ENCODE results near the gene CCDC171.

The CCDC171 gene

GRCh38 chr9:15882883-15883282 is 330.0 kb downstream of the CCDC171 start:
- no peak for DNase-seq (ENCODE audit: low read depth)

- DNase-seq (ENCODE audit: low read depth): no peak
Observed at GRCh38 chr9:15885464-15885863, 332.6 kb downstream of the CCDC171 start.

GRCh38 chr9:15889555-15889954 is 336.7 kb downstream of the CCDC171 start:
- DNase-seq (ENCODE audit: low read depth): no peak

- no peak for DNase-seq (ENCODE audit: low read depth)
Observed at GRCh38 chr9:15901572-15901971, 348.7 kb downstream of the CCDC171 start.

GRCh38 chr9:15909297-15909696 is 356.5 kb downstream of the CCDC171 start:
- DNase-seq (ENCODE audit: low read depth): no peak

- DNase-seq (ENCODE audit: low read depth): no peak
Observed at GRCh38 chr9:15915711-15916110, 362.9 kb downstream of the CCDC171 start.

- DNase-seq (ENCODE audit: low read depth): no peak
Observed at GRCh38 chr9:15927161-15927560, 374.3 kb downstream of the CCDC171 start.

- DNase-seq (ENCODE audit: low read depth): no peak
Observed at GRCh38 chr9:15935661-15936305, 382.9 kb downstream of the CCDC171 start.

GRCh38 chr9:15936306-15936921 is 383.6 kb downstream of the CCDC171 start:
- no peak for DNase-seq (ENCODE audit: low read depth)

GRCh38 chr9:15942831-15943424 is 390.1 kb downstream of the CCDC171 start:
- no peak for DNase-seq (ENCODE audit: low read depth)

- no peak for DNase-seq (ENCODE audit: low read depth)
Observed at GRCh38 chr9:15944341-15944740, 391.5 kb downstream of the CCDC171 start.

GRCh38 chr9:15959663-15960062 is 406.8 kb downstream of the CCDC171 start:
- no peak for DNase-seq (ENCODE audit: low read depth)

- no peak for DNase-seq (ENCODE audit: low read depth)
Observed at GRCh38 chr9:15961217-15961616, 408.4 kb downstream of the CCDC171 start.

- no peak for DNase-seq (ENCODE audit: low read depth)
Observed at GRCh38 chr9:15965246-15965745, 412.5 kb downstream of the CCDC171 start.

- no peak for DNase-seq (ENCODE audit: low read depth)
Observed at GRCh38 chr9:15966471-15966870, 413.6 kb downstream of the CCDC171 start.

GRCh38 chr9:15967068-15967467 is 414.2 kb downstream of the CCDC171 start:
- no peak for DNase-seq (ENCODE audit: low read depth)

GRCh38 chr9:15972760-15973159 is 419.9 kb downstream of the CCDC171 start:
- DNase-seq (ENCODE audit: low read depth): no peak

GRCh38 chr9:15975101-15975778 is 422.4 kb downstream of the CCDC171 start:
- DNase-seq (ENCODE audit: low read depth): no peak

GRCh38 chr9:15977438-15977837 is 424.6 kb downstream of the CCDC171 start:
- no peak for DNase-seq (ENCODE audit: low read depth)

GRCh38 chr9:15982182-15982581 is 429.3 kb downstream of the CCDC171 start:
- DNase-seq (ENCODE audit: low read depth): no peak

GRCh38 chr9:15999422-16000339 is 446.8 kb downstream of the CCDC171 start:
- no peak for DNase-seq (ENCODE audit: low read depth)

- DNase-seq (ENCODE audit: low read depth): no peak
Observed at GRCh38 chr9:16000811-16001210, 448.0 kb downstream of the CCDC171 start.

All from stimulated activated CD8-positive, alpha-beta memory T cell treated with anti-CD3 and anti-CD28 coated beads, Interleukin-12 subunit alpha, Interleukin-12 subunit beta, amount 100 ng/mL, for 4 hours (primary cell).